Adrenal gland (tissue), 5 donors: ENCODE data around the gene FBN3.

Source experiments
- POLR2A ChIP-seq, 2 donors: fragments of 450-650 bp; IDR thresholded peaks; one replicate each; pipeline ENCODE4 v1.6.1; 2017; ENCODE audit warnings: antibody characterized with exemption in 2 of 2, mild to moderate bottlenecking in 2 of 2, moderate library complexity in 1 of 2
- TF ChIP-seq, protein P1 (sequence below), 6 experiments: fragments of 450-650 bp in 4 of 6; fragments of 200-600 bp in 2 of 6; sonication (generic) in 1 of 6; IDR thresholded peaks; 1 replicate in 5 of 6; 2 replicates in 1 of 6; pipeline versions ENCODE4 v1.5.1 to v1.8.0; 2016 to 2021; ENCODE audit warnings: antibody characterized with exemption in 6 of 6, mild to moderate bottlenecking in 2 of 6, moderate library complexity in 1 of 6
- donor health status: DM: no; HTN: no; CAD: no.

DNA sequence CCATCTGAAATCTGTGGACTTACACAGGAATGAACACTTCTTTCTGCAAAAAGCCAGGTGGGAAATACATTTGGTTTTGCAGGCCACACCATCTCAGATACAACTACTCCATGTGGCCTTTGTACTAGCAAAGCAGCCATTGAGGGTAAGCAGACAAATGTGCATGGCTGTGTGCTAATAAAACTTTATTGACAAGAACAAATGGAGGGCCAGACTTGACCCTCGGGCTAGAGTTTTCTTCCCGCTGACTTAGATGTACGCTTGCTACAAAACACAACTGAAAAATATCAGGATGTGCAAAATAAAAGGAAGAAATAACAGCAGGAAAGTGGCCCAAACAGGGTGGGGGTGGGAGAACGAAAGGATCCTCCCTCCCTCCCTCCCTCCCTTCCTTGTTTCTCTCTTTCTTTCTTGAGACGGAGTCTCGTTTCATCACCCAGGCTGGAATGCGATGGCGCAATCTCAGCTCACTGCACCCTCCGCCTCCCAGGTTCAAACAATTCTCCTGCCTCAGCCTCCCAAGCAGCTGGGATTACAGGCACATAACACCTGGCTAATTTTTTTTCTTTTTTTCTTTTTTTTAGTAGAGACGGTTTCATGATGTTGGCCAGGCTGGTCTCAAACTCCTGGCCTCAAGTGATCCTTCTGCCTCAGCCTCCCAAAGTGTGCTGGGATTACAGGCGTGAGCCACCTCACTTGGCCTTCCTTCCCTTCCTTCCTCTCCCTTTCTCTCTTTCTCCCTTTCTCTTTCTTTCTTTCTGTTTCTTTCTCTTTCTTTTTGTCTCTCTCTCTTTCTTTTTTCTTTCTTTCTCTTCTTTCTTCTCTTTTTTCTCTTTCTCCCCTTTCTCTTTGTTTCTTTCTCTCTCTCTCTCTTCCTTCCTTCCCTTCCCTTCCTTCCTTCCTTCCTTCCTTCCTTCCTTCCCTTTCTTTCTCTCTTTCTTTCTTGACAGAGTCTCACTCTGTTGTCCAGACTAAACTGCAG lies 67.5 kb downstream of the FBN3 start:
- TF ChIP-seq, protein P1, sequence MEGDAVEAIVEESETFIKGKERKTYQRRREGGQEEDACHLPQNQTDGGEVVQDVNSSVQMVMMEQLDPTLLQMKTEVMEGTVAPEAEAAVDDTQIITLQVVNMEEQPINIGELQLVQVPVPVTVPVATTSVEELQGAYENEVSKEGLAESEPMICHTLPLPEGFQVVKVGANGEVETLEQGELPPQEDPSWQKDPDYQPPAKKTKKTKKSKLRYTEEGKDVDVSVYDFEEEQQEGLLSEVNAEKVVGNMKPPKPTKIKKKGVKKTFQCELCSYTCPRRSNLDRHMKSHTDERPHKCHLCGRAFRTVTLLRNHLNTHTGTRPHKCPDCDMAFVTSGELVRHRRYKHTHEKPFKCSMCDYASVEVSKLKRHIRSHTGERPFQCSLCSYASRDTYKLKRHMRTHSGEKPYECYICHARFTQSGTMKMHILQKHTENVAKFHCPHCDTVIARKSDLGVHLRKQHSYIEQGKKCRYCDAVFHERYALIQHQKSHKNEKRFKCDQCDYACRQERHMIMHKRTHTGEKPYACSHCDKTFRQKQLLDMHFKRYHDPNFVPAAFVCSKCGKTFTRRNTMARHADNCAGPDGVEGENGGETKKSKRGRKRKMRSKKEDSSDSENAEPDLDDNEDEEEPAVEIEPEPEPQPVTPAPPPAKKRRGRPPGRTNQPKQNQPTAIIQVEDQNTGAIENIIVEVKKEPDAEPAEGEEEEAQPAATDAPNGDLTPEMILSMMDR (IDR thresholded peaks at IDR 0.05) = no peak
- no peak for TF ChIP-seq POLR2A (IDR thresholded peaks at IDR 0.05)
